Epithelial cell of proximal tubule (primary cell): Measurements from ENCODE around the gene JARID2. TPM values are rescaled to one million over a fixed set of nuclear protein-coding genes. Genes with fewer than 3 reads are reported as not detected.
"Not testable (repeated sequence)": the region's sequence is repeated elsewhere in the genome, so short reads cannot be mapped to it uniquely, and the experiment has no call there.

ENCODE experiments used
- DNase-seq: peaks from one replicate; pipeline ENCODE4 v3.0.0-alpha.2; 2011; ENCODE audit warnings: low read depth
- H3K4me3 ChIP-seq: 2 replicates; pipeline ENCODE4 v1.5.1; 2011; ENCODE audit warnings: low read depth, mild to moderate bottlenecking, low read length
- total RNA-seq: library from RNA; depleted of rRNA; stranded (reverse); fragments of >200 nt; gene quantifications from 2 replicates; pipeline ENCODE4 v1.2.3, GENCODE V29; 2015
- TF ChIP-seq, protein P1 (sequence below): conservative IDR thresholded peaks from 2 replicates; pipeline ENCODE4 v1.5.1; 2012; ENCODE audit warnings: low read depth, mild to moderate bottlenecking, low read length

The JARID2 gene
- total RNA-seq, 1 donor from 2014 or later: 5.1 TPM

DNA sequence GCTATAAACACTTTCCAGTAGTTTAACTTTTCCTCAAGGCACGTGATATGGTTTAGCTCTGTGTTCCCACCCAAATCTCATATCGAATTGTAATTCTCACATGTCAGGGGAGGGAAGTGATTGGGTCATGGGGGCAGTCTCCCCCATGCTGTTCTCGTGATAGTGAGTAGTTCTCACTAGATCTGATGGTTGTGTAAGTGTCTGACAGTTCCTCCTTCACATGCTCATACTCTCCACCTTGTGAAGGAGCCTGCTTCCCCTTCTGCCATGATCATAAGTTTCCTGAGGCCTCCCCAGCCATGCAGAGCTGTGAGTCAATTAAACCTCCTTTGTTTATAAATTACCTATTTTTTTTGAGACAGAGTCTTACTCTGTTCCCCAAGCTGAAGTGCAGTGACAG, 289.1 kb downstream of the JARID2 start:
- H3K4me3 ChIP-seq: no peak overlapping the region
- DNase-seq: peak; percentile 44
- TF ChIP-seq, protein P1, sequence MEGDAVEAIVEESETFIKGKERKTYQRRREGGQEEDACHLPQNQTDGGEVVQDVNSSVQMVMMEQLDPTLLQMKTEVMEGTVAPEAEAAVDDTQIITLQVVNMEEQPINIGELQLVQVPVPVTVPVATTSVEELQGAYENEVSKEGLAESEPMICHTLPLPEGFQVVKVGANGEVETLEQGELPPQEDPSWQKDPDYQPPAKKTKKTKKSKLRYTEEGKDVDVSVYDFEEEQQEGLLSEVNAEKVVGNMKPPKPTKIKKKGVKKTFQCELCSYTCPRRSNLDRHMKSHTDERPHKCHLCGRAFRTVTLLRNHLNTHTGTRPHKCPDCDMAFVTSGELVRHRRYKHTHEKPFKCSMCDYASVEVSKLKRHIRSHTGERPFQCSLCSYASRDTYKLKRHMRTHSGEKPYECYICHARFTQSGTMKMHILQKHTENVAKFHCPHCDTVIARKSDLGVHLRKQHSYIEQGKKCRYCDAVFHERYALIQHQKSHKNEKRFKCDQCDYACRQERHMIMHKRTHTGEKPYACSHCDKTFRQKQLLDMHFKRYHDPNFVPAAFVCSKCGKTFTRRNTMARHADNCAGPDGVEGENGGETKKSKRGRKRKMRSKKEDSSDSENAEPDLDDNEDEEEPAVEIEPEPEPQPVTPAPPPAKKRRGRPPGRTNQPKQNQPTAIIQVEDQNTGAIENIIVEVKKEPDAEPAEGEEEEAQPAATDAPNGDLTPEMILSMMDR: no peak

DNA sequence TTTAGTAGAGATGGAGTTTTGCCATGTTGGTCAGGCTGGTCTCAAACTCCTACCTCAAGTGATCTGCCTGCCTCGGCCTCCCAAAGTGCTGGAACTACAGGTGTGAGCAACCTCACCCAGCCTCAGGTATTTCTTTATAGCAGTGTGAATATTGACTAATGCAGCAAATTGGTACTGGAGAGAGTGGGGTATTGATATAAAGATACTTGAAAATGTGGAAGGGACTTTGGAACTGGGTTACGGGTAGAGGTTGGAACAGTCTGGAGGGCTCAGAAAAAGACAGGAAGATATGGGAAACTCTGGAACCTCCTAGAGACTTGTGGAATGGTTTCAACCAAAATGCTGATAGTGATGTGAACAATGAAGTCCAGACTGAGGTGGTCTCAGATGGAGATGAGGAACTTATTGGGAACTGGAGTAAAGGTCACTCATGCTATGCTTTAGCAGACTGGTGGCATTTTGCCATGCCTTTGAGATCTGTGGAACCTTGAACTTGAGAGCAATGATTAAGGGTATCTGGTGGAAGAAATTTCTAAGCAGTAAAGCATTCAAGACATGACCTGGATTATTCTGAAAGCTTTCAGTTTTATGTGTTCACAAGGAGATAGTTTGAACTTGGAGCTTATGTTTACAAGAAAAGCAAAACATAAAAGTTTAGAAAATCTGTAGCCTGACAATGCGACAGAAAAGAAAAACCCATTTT, 289.8 kb downstream of the JARID2 start:
- no peak for DNase-seq
- TF ChIP-seq, protein P1: no peak

DNA sequence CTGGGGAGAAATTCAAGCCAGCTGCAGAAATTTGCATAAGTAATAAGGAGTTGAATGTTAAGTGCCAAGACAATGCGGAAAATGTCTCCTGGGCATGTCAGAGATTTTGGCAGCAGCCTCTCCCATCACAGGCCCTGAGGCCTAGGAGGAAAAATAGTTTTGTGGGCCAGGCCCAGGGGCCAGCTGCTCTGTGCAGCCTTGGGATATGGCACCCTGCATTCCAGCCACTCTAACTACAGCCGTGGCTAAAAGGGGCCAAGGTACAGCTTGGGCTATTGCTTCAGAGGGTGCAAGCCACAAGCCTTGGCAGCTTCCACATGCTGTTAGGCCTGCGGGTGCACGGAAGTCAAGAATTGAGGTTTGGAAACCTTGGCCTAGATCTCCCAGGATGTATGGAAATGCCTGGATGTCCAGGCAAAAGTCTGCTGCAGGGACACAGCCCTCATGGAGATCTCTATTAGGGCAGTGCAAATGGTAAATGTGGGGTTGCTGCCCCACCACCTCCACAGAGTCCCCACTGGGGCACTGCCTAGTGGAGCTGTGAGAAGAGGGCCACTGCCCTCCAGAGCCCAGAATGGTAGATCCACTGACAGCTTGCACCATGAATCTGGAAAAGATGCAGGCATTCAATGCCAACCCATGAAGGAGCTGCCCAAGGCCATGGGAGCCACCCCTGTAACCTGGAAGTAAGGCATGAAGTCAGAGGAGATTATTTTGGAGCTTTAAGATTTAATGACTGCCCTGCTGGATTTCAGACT, 290.5 kb downstream of the JARID2 start:
- TF ChIP-seq, protein P1: no peak
- no peak for DNase-seq
- H3K4me3 ChIP-seq: no peak overlapping the region

More for the DNA sequence above, 289.8 kb downstream of the JARID2 start:
- no peak overlapping the region for H3K4me3 ChIP-seq

DNA sequence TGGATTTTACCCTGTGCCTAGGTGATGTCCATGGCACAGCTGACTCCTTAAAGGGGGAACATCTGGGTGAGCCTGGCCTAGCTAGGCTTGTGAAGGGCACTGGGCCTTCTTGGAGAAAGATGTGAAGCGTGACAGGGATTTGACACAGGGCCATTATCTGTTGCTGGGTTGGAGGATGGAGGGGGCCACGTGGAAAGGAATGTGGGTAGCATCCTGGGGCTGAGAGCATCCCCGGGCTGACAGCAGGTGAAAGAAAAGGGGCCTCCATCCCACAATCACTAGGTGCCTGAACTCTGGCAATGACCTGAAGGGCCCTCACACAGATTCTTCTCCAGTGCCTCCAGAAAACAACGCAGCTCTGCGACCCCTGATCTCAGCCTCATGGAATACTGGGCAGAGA, 292.2 kb downstream of the JARID2 start:
- DNase-seq: no peak
- no peak overlapping the region for H3K4me3 ChIP-seq
- TF ChIP-seq, protein P1: no peak

DNA sequence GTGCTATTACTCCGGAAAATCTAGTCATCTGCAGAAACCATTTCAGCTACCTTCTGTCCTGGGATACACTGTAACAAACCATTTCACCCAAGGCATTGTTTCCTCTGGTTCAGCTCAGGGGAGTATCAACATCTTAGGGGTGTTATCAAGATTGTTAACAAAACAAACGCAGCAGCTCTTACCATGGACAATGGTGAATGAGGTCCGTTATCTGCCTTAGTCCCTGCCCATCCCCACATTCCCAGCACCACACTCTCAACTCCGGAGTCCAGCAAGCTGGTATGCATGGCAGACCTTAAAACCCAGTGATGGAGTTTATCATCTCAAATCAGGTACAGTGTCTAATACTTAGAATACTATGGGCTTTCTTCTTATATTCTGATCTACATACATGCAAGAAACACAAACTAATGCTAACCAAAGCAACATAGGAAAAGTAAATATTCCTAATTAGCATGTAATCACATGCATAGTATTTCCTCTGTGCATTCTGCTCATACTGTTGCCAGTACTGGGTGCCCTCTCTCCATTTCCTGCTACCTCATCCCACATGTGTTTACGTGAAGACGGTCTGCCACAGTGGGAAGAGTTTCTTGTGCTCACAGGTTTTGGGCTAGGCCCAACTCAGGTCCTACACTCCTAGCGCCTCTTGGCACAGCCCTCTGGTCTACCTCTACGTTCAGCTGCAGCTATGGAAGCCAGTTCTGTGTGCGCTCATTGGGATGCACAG, 293.1 kb downstream of the JARID2 start:
- no peak for DNase-seq

DNA sequence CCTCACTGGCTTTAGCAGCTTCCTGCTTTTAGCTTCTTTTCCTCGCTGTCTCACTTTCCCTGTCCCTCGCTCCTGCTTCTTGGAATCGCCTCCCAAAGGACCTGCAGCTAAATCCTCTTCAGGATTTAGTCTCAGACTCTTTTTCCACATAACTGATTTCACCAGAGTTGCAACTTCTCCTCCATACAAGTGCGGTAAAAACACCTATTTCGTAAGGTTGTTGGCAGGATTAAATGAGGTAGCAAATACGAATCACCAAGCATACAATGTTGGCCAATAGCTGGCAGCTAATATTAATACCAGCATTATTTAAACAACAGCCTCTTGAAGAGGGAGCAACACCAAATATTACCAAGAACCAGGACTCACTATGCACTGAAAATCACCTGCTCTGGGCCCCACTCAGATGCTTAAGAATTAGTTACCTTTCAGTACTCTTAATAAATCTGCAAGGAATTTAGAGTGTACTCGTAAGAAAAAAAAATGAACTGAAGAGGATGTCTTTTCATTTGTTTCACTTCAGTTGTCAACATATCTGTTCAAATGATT, 293.9 kb downstream of the JARID2 start:
- DNase-seq: no peak
- TF ChIP-seq, protein P1: no peak
- no peak overlapping the region for H3K4me3 ChIP-seq

More for the DNA sequence above, 293.1 kb downstream of the JARID2 start:
- TF ChIP-seq, protein P1: no peak
- no peak overlapping the region for H3K4me3 ChIP-seq

DNA sequence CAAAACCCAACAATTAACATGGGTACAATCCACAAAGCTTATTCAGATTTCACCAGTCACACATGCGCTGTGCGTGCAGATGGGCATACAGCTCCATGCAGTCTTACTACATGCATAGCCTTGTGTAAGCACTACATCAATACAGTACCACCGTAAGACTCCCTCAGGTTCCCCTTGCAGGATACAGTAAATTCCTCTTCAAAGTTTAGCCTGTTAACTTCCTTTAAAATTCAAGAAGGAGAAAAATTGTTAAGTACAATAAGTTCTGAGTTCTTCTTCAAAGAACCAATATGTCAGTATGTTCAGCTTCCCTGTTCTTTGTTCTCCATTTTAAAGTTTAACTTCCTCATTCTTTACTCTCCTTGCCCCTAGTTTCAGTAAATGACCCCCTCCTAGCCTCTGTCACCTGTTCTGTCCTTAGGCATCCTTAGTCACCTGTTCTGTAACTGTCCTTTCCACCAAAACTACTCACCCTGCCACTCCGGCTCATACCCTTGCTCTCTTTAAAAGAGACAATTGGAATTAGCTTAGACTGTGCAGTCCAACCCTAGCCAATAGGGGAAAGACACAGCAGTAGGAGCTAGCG, 297.6 kb downstream of the JARID2 start:
- DNase-seq, H3K4me3 ChIP-seq: not testable (repeated sequence)
